ENCODE data around the gene MAP3K13.

GRCh38 chr3:185342459-185343174, 20.3 kb upstream of the MAP3K13 start:
- no peak for TF ChIP-seq CTCF (IDR thresholded peaks at IDR 0.05)
- TF ChIP-seq EP300 (IDR thresholded peaks at IDR 0.05), result no peak

Data from sigmoid colon (tissue), 4 donors.